ENCODE measurements around the gene FCN1.

The FCN1 gene

GRCh38 chr9:134925011-134925511, 7.3 kb upstream of the FCN1 start:
- Histone ChIP-seq H3K9me3 (ENCODE audit: insufficient read depth, low read length) (no peaks in the 10 kb centered on the region), H3K79me2 (ENCODE audit: insufficient read depth, low read length) (no peaks in the 10 kb centered on the region), H3K27me3 (ENCODE audit: low read length) (no peaks in the 10 kb centered on the region), H3K9ac (ENCODE audit: low read length) (no peak overlapping the region), H4K20me1 (ENCODE audit: low read depth, low read length) (no peaks in the 10 kb centered on the region), H3K4me2 (ENCODE audit: low read depth, low read length, poor library complexity, severe bottlenecking) (no peak overlapping the region), H2AFZ (ENCODE audit: low read depth, low read length, severe bottlenecking) (no peak overlapping the region), H3K27ac (ENCODE audit: low read depth, low read length) (no peak overlapping the region), H3K4me3 (ENCODE audit: insufficient read depth, low read length, poor library complexity, severe bottlenecking) (no peak overlapping the region), H3K36me3 (ENCODE audit: low read length) (no peaks in the 10 kb centered on the region; the same call in 1 of the 2 replicates), H3K9me2 (replicated peaks; ENCODE audit: insufficient read depth, low read length) (no peaks in the 10 kb centered on the region), H3F3A (ENCODE audit: insufficient read depth) (peaks cover 7% of the 10 kb centered on the region; the same call in 1 of the 2 replicates)
- TF ChIP-seq EZH2phosphoT487 (conservative IDR thresholded peaks at IDR 0.05; ENCODE audit: low read length): no peak
- no peak for TF ChIP-seq CTCF (IDR thresholded peaks at IDR 0.05; ENCODE audit: insufficient read depth, low read length, poor library complexity, severe bottlenecking)

- H3K9ac ChIP-seq (ENCODE audit: low read length): no peak overlapping the region
- no peak overlapping the region for H3K4me2 ChIP-seq (ENCODE audit: low read depth, low read length, poor library complexity, severe bottlenecking)
- no peak overlapping the region for H3K27ac ChIP-seq (ENCODE audit: low read depth, low read length)
- TF ChIP-seq EZH2phosphoT487 (conservative IDR thresholded peaks at IDR 0.05; ENCODE audit: low read length): no peak
- TF ChIP-seq CTCF (IDR thresholded peaks at IDR 0.05; ENCODE audit: insufficient read depth, low read length, poor library complexity, severe bottlenecking): no peak
- H2AFZ ChIP-seq (ENCODE audit: low read depth, low read length, severe bottlenecking): no peak overlapping the region
- no peaks in the 10 kb centered on the region for H3K9me3 ChIP-seq (ENCODE audit: insufficient read depth, low read length)
- no peaks in the 10 kb centered on the region for H3K27me3 ChIP-seq (ENCODE audit: low read length)
- H3K36me3 ChIP-seq (ENCODE audit: low read length): no peaks in the 10 kb centered on the region; the same call in 1 of the 2 replicates
- no peaks in the 10 kb centered on the region for H4K20me1 ChIP-seq (ENCODE audit: low read depth, low read length)
- no peak overlapping the region for H3K4me3 ChIP-seq (ENCODE audit: insufficient read depth, low read length, poor library complexity, severe bottlenecking)
- H3K79me2 ChIP-seq (ENCODE audit: insufficient read depth, low read length): no peaks in the 10 kb centered on the region
- H3K9me2 ChIP-seq (replicated peaks; ENCODE audit: insufficient read depth, low read length): no peaks in the 10 kb centered on the region
- peaks cover 4% of the 10 kb centered on the region; the same call in 1 of the 2 replicates for H3F3A ChIP-seq (ENCODE audit: insufficient read depth)
These were observed 5.8 kb upstream of the FCN1 start for GRCh38 chr9:134923466-134923865.

- Histone ChIP-seq H3K36me3 (ENCODE audit: low read length) (no peaks in the 10 kb centered on the region; the same call in 1 of the 2 replicates), H3K27ac (ENCODE audit: low read depth, low read length) (no peak overlapping the region), H3K27me3 (ENCODE audit: low read length) (no peaks in the 10 kb centered on the region), H3K4me3 (ENCODE audit: insufficient read depth, low read length, poor library complexity, severe bottlenecking) (no peak overlapping the region), H3K4me2 (ENCODE audit: low read depth, low read length, poor library complexity, severe bottlenecking) (no peak overlapping the region), H2AFZ (ENCODE audit: low read depth, low read length, severe bottlenecking) (no peak overlapping the region), H3K79me2 (ENCODE audit: insufficient read depth, low read length) (no peaks in the 10 kb centered on the region), H3K9ac (ENCODE audit: low read length) (no peak overlapping the region), H3K9me3 (ENCODE audit: insufficient read depth, low read length) (no peaks in the 10 kb centered on the region), H3F3A (ENCODE audit: insufficient read depth) (peaks cover 3% of the 10 kb centered on the region; the same call in 1 of the 2 replicates), H4K20me1 (ENCODE audit: low read depth, low read length) (no peaks in the 10 kb centered on the region), H3K9me2 (replicated peaks; ENCODE audit: insufficient read depth, low read length) (no peaks in the 10 kb centered on the region)
- no peak for TF ChIP-seq EZH2phosphoT487 (conservative IDR thresholded peaks at IDR 0.05; ENCODE audit: low read length)
- TF ChIP-seq CTCF (IDR thresholded peaks at IDR 0.05; ENCODE audit: insufficient read depth, low read length, poor library complexity, severe bottlenecking): no peak
These were observed 5.2 kb upstream of the FCN1 start for GRCh38 chr9:134922932-134923240.

Data from SU-DHL-6 (cell line).